NB4 (cell line): ENCODE results near the gene SPHK1.

Source experiments
- DNase-seq: peaks from one replicate; pipeline ENCODE4 v3.0.0; 2010; ENCODE audit warnings: low read depth
- H3K4me3 ChIP-seq: one replicate; pipeline ENCODE4 v1.5.1; 2011; ENCODE audit warnings: mild to moderate bottlenecking, low read depth, low read length, moderate library complexity
- MAX ChIP-seq: IDR thresholded peaks from 2 replicates; pipeline ENCODE4 v1.6.1; 2011; ENCODE audit warnings: low read depth, low read length
- MYC ChIP-seq: IDR thresholded peaks from 2 replicates; pipeline ENCODE4 v1.6.1; 2011; ENCODE audit warnings: low read depth, low read length
- POLR2A ChIP-seq: IDR thresholded peaks from 2 replicates; pipeline ENCODE4 v1.6.1; 2011; ENCODE audit warnings: mild to moderate bottlenecking; ENCODE audit not compliant: insufficient read length; ENCODE audit errors: extremely low read depth
- TF ChIP-seq, protein P1 (sequence below): IDR thresholded peaks from one replicate; pipeline ENCODE4 v1.5.1; 2012; ENCODE audit warnings: low read depth, low read length

The SPHK1 gene

DNA sequence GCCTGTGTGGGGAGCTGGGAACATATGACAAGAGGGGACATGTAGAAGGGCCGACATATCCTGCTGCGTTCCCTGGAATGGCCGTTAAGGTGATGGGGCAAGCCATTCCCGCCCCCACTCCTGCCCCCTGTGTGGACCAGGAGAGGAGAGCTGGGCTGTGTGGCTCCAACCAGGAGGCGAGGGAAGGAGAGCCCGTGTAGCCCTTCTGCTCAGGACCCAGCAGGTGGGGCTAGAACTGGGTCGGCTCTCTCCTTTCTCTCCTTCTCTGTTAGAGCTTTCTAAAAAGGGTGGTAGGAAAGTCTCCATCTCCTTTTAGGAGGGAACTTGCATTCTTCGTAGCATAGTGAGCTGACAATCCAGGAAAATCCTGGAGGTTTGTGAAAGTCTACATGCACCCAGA is 12.8 kb downstream of the SPHK1 start:
- DNase-seq, result no peak
- no peak overlapping the region for H3K4me3 ChIP-seq
- TF ChIP-seq MAX, result no peak

DNA sequence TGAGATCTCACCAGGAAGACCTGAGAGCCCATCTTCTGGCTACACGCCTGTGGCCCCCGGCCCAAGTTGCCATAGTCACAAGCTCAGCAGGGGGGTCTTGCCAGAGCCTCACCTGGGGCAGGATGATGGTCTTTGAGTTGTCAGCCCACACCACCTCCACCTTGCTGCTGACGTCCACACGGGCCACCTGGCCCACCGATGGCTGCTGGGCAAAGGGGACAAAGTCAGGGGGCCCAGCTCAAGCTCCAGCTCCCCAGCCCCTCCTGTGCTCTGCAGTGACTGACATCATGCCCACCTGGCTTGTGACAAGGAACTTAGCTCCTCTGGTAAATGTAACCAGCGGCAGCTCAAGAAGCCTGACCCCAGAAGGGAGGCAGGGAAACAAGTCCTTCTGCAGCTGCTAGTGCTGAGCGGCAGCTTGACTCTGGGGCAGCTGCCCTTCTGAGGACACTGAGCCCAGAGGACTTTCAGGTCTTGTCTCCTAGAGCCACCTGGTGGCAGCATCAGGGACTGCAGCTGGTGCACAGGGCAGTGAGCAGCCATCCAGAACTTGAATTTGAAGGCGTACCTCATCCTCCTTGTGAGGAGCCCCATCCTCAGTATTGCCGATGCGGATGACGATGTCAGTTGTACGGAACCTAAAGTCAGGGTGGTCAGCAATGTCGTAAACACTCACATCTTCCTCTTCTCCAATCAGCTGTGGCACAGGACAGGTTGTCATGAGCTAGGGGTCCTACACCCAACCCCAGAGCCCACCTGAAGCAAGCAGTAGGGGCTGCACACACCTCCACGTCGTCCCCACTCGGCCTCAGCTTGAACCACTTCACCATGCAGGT is 13.5 kb downstream of the SPHK1 start:
- peak; percentile 81 for DNase-seq

GRCh38 chr17:76398523-76399174 is 14.2 kb downstream of the SPHK1 start:
- no peak overlapping the region for H3K4me3 ChIP-seq
- no peak for DNase-seq
- TF ChIP-seq POLR2A (no peak), MAX (no peak), MYC (no peak)
- TF ChIP-seq, protein P1, sequence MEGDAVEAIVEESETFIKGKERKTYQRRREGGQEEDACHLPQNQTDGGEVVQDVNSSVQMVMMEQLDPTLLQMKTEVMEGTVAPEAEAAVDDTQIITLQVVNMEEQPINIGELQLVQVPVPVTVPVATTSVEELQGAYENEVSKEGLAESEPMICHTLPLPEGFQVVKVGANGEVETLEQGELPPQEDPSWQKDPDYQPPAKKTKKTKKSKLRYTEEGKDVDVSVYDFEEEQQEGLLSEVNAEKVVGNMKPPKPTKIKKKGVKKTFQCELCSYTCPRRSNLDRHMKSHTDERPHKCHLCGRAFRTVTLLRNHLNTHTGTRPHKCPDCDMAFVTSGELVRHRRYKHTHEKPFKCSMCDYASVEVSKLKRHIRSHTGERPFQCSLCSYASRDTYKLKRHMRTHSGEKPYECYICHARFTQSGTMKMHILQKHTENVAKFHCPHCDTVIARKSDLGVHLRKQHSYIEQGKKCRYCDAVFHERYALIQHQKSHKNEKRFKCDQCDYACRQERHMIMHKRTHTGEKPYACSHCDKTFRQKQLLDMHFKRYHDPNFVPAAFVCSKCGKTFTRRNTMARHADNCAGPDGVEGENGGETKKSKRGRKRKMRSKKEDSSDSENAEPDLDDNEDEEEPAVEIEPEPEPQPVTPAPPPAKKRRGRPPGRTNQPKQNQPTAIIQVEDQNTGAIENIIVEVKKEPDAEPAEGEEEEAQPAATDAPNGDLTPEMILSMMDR, result no peak

More for the DNA sequence above, 13.5 kb downstream of the SPHK1 start:
- TF ChIP-seq, protein P1, result peak; percentile 96
- no peak for TF ChIP-seq POLR2A
- H3K4me3 ChIP-seq, result no peak overlapping the region

DNA sequence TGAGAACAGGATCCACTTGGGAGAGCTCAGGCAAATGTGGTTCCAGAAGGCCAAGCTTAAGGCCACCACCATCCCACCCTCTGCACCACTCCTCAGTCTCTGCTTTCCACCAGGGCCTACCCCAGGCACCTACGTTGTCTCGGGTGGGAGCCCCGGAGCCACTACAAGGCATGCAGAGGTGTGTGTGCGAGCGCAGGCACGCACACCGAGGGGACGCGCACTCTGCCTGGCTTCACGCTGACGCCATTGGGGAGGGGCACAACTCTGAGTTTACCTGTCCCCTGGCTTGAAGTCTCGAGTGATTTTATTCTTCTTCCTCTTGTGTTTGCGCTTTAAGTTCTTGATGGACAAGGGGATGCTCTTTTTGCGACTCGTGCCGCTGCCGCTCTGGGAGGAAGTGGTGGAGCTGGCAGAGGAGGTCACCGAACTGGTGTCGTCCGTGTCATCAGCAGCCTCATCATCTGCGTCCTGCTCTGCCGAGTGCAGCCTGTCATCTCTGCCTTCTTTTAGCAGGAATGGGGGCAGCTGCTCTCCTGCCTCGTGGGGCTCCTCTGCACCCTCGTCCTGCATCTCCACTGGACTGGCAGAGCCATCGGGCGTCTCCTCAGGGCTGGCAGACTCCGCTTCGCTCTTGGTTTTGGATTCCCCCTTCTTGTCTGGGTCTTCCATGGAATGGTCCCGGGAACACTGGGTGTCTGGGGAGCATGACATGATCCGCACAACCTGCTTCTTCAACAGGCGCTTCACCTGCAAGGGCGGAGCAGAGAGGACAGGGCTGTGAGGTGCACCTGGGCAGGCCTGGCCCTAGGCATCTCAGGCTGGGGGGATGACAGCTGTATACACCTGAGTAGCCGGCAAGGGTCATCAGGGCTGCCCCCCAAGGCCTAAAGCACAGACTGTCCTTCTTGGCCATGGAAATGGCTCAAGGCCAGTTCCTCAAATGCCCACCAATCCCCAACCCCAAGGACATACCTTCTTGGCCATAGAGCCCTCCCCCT is 15.1 kb downstream of the SPHK1 start:
- H3K4me3 ChIP-seq, result no peak overlapping the region
- TF ChIP-seq MYC, result no peak
- TF ChIP-seq POLR2A, result no peak
- TF ChIP-seq, protein P1, result no peak
- no peak for TF ChIP-seq MAX
- no peak for DNase-seq

GRCh38 chr17:76402711-76403110 is 18.3 kb downstream of the SPHK1 start:
- no peak overlapping the region for H3K4me3 ChIP-seq
- TF ChIP-seq, protein P1, result no peak
- TF ChIP-seq MYC (no peak), MAX (no peak), POLR2A (no peak)

More at GRCh38 chr17:76402711-76403110, 18.3 kb downstream of the SPHK1 start:
- no peak for DNase-seq
